Adrenal gland (tissue), 5 donors: ENCODE results near the gene PRRG3.

Experiments used
- POLR2A ChIP-seq, 2 donors: fragments of 450-650 bp; IDR thresholded peaks; one replicate each; pipeline ENCODE4 v1.6.1; 2017; ENCODE audit warnings: antibody characterized with exemption in 2 of 2, mild to moderate bottlenecking in 2 of 2, moderate library complexity in 1 of 2
- TF ChIP-seq, protein P1 (sequence below), 6 experiments: fragments of 450-650 bp in 4 of 6; fragments of 200-600 bp in 2 of 6; sonication (generic) in 1 of 6; IDR thresholded peaks; 1 replicate in 5 of 6; 2 replicates in 1 of 6; pipeline versions ENCODE4 v1.5.1 to v1.8.0; 2016 to 2021; ENCODE audit warnings: antibody characterized with exemption in 6 of 6, mild to moderate bottlenecking in 2 of 6, moderate library complexity in 1 of 6
- donor health status: DM: no; HTN: no; CAD: no.

DNA sequence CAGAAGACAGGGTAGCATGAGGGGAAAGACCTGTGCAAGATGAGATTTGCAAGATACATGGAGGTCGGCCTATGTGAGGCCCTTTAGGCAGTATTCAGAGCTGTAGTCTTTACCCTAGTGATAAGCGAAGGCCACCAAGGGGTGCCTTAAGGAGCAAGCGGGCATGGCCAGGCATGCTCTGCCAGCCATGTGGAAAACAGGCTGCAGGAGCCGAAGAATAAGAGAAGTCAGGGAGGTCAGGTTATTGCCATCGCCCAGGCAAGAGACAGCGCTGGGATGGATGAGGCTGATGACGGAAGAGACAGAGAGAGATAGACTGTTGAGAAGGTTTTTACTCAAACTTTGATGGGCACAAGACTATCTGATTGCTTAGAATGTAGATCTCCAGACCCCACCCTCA lies 13.6 kb downstream of the PRRG3 start:
- TF ChIP-seq, protein P1, sequence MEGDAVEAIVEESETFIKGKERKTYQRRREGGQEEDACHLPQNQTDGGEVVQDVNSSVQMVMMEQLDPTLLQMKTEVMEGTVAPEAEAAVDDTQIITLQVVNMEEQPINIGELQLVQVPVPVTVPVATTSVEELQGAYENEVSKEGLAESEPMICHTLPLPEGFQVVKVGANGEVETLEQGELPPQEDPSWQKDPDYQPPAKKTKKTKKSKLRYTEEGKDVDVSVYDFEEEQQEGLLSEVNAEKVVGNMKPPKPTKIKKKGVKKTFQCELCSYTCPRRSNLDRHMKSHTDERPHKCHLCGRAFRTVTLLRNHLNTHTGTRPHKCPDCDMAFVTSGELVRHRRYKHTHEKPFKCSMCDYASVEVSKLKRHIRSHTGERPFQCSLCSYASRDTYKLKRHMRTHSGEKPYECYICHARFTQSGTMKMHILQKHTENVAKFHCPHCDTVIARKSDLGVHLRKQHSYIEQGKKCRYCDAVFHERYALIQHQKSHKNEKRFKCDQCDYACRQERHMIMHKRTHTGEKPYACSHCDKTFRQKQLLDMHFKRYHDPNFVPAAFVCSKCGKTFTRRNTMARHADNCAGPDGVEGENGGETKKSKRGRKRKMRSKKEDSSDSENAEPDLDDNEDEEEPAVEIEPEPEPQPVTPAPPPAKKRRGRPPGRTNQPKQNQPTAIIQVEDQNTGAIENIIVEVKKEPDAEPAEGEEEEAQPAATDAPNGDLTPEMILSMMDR (IDR thresholded peaks at IDR 0.05): no peak
- TF ChIP-seq POLR2A (IDR thresholded peaks at IDR 0.05): no peak
